Measurements from ENCODE around the gene PSMD13. TPM values are rescaled to one million over a fixed set of nuclear protein-coding genes. Genes with fewer than 3 reads are reported as not detected.
A peak's percentile ranks its signal among the peaks of the same experiment; 100 is the strongest.

PSMD13 gene
- total RNA-seq, 1 donor from 2014 or later, result 89.9 TPM

- intact Hi-C loops (cut with DNase I), result no loop called here
Measured at GRCh38 chr11:298406-299065, 61.8 kb downstream of the PSMD13 start.

GRCh38 chr11:299081-299891 is 62.5 kb downstream of the PSMD13 start, which contains the start of gene IFITM5:
TSS of gene IFITM5 (minus strand) at chr11:299526. CDS start at chr11:299490, 36 bp downstream.
- Histone ChIP-seq H3K27me3 (peaks cover 12% of the 10 kb centered on the region), H3K4me1 (peaks cover 11% of the 10 kb centered on the region), H3K9me3 (no peaks in the 10 kb centered on the region), H3K36me3 (no peaks in the 10 kb centered on the region), H3K4me3 (no peak within 1 kb of the TSS), H3K27ac (no peak within 1 kb of the TSS)
- DNase-seq (peak; percentile 64), ATAC-seq (no peak)
- intact Hi-C loops (cut with DNase I), result no loop called here
- TF ChIP-seq CTCF (IDR thresholded peaks at IDR 0.05), result no peak

More at GRCh38 chr11:298406-299065, 61.8 kb downstream of the PSMD13 start:
- Histone ChIP-seq H3K9me3 (no peaks in the 10 kb centered on the region), H3K27me3 (peaks cover 12% of the 10 kb centered on the region), H3K4me3 (no peak overlapping the region), H3K36me3 (peaks cover 4% of the 10 kb centered on the region), H3K4me1 (peaks cover 11% of the 10 kb centered on the region), H3K27ac (no peak overlapping the region)
- ATAC-seq, result no peak
- peak; percentile 64 for DNase-seq
- TF ChIP-seq CTCF (IDR thresholded peaks at IDR 0.05), result no peak

GRCh38 chr11:299951-300735 is 63.4 kb downstream of the PSMD13 start:
- ATAC-seq (peak; percentile 2), DNase-seq (peak; percentile 61)
- no peak overlapping the region for H3K27ac ChIP-seq
- no peak overlapping the region for H3K4me3 ChIP-seq
- H3K36me3 ChIP-seq, result no peaks in the 10 kb centered on the region
- peak; percentile 15 for TF ChIP-seq CTCF (IDR thresholded peaks at IDR 0.05)
- H3K4me1 ChIP-seq, result peaks cover 18% of the 10 kb centered on the region
- H3K9me3 ChIP-seq, result no peaks in the 10 kb centered on the region
- intact Hi-C loops (cut with DNase I), result no loop called here
- peaks cover 12% of the 10 kb centered on the region for H3K27me3 ChIP-seq

Other genes with a start within 250 kb of the PSMD13 start
- gene SCGB1C1, start 43.9 kb upstream of the PSMD13 start, total RNA-seq, result not detected
- 57.9 TPM for gene BET1L, start 29.6 kb upstream of the PSMD13 start, total RNA-seq
- 91.8 TPM for gene RIC8A, start 29.3 kb upstream of the PSMD13 start, total RNA-seq
- gene SIRT3, start 634 bp upstream of the PSMD13 start, total RNA-seq, result 15.7 TPM
- 1.7 TPM for gene NLRP6, start 41.4 kb downstream of the PSMD13 start, total RNA-seq
- 105 TPM for gene PGGHG, start 52.1 kb downstream of the PSMD13 start, total RNA-seq
- not detected for gene IFITM5, start 62.5 kb downstream of the PSMD13 start, total RNA-seq
- gene IFITM2, start 70.8 kb downstream of the PSMD13 start, total RNA-seq, result 521 TPM
- gene IFITM1, start 77.1 kb downstream of the PSMD13 start, total RNA-seq, result 128 TPM
- gene IFITM3, start 83.9 kb downstream of the PSMD13 start, total RNA-seq, result 692 TPM
- gene B4GALNT4, start 132.5 kb downstream of the PSMD13 start, total RNA-seq, result 1.9 TPM
- gene PKP3, start 157.2 kb downstream of the PSMD13 start, total RNA-seq, result 40.4 TPM
- gene SIGIRR, start 178.0 kb downstream of the PSMD13 start, total RNA-seq, result 80.9 TPM
- gene ANO9, start 205.0 kb downstream of the PSMD13 start, total RNA-seq, result 22.4 TPM
- 31.1 TPM for gene PTDSS2, start 213.3 kb downstream of the PSMD13 start, total RNA-seq